T-helper 22 cell (primary cell): ENCODE results near the gene GSTM1.

Source experiments
- DNase-seq: peaks from one replicate; pipeline ENCODE4 v3.0.0-alpha.2; 2020; ENCODE audit warnings: low read depth

The GSTM1 gene

GRCh38 chr1:109687641-109688499 is at the start of gene GSTM1:
Gene GSTM1 (plus strand): TSS chr1:109687817. CDS start chr1:109687874, 57 bp downstream.
- no peak for DNase-seq

- DNase-seq = no peak
Measured at GRCh38 chr1:109639063-109639840, 48.4 kb upstream of the GSTM1 start.

GRCh38 chr1:109639841-109640184 is 47.8 kb upstream of the GSTM1 start:
- DNase-seq = no peak

GRCh38 chr1:109640285-109640865 is 47.2 kb upstream of the GSTM1 start:
- peak; percentile 56 for DNase-seq

GRCh38 chr1:109641078-109641740 is 46.4 kb upstream of the GSTM1 start:
- no peak for DNase-seq

GRCh38 chr1:109641861-109642260 is 45.8 kb upstream of the GSTM1 start:
- no peak for DNase-seq

- DNase-seq = no peak
Measured at GRCh38 chr1:109642626-109643025, 45.0 kb upstream of the GSTM1 start.

GRCh38 chr1:109643385-109644230 is 44.0 kb upstream of the GSTM1 start:
- DNase-seq = peak; percentile 54

- no peak for DNase-seq
Measured at GRCh38 chr1:109644670-109645069, 42.9 kb upstream of the GSTM1 start.

- DNase-seq = no peak
Measured at GRCh38 chr1:109649491-109649914, 38.1 kb upstream of the GSTM1 start.

- DNase-seq = no peak
Measured at GRCh38 chr1:109650609-109651008, 37.0 kb upstream of the GSTM1 start.

- no peak for DNase-seq
Measured at GRCh38 chr1:109652402-109652801, 35.2 kb upstream of the GSTM1 start.

GRCh38 chr1:109653306-109653705 is 34.3 kb upstream of the GSTM1 start:
- no peak for DNase-seq

- no peak for DNase-seq
Measured at GRCh38 chr1:109654519-109654918, 33.1 kb upstream of the GSTM1 start.

GRCh38 chr1:109655615-109656519 is 31.8 kb upstream of the GSTM1 start, which contains the start of gene GSTM4:
Gene GSTM4 (plus strand): TSS chr1:109656099. CDS start chr1:109656390, 291 bp downstream.
- peak; percentile 46 for DNase-seq

GRCh38 chr1:109657395-109657794 is 30.2 kb upstream of the GSTM1 start:
- no peak for DNase-seq

GRCh38 chr1:109657970-109658369 is 29.6 kb upstream of the GSTM1 start:
- DNase-seq = no peak

GRCh38 chr1:109658533-109659042 is 29.0 kb upstream of the GSTM1 start:
- DNase-seq = no peak

- DNase-seq = no peak
Measured at GRCh38 chr1:109659145-109659544, 28.5 kb upstream of the GSTM1 start.
